SK-N-SH treated with all-trans-retinoic acid at 6 μM for 48 hours (cell line): ENCODE results near the gene TMEM94.

Source experiments
- ARNTL ChIP-seq: fragments of 450-650 bp; formaldehyde crosslinking; IDR thresholded peaks from 2 replicates; pipeline ENCODE4 v1.5.0; 2020; ENCODE audit warnings: low read depth, mild to moderate bottlenecking, moderate library complexity, borderline replicate concordance
- CREB5 ChIP-seq: fragments of 250-450 bp; sonication (Bioruptor Pico); IDR thresholded peaks from 2 replicates; pipeline ENCODE4 v1.5.1; 2020; ENCODE audit warnings: low read depth, mild to moderate bottlenecking, moderate library complexity
- CSRNP3 ChIP-seq: fragments of 250-450 bp; sonication (Bioruptor Pico); IDR thresholded peaks from 2 replicates; pipeline ENCODE4 v1.5.1; 2021; ENCODE audit warnings: mild to moderate bottlenecking, moderate library complexity
- GLIS3 ChIP-seq: fragments of 250-450 bp; sonication (Bioruptor Pico); IDR thresholded peaks from 2 replicates; pipeline ENCODE4 v1.5.0; 2020; ENCODE audit warnings: mild to moderate bottlenecking, moderate library complexity
- ISL1 ChIP-seq: fragments of 250-450 bp; sonication (Bioruptor Pico); IDR thresholded peaks from 2 replicates; pipeline ENCODE4 v2.1.2; 2022; ENCODE audit warnings: mild to moderate bottlenecking, moderate library complexity
- PATZ1 ChIP-seq: fragments of 250-450 bp; sonication (Bioruptor Pico); IDR thresholded peaks from 2 replicates; pipeline ENCODE4 v1.8.0; 2020; ENCODE audit warnings: mild to moderate bottlenecking, moderate library complexity, borderline replicate concordance
- PPARA ChIP-seq: fragments of 250-450 bp; sonication (Bioruptor Pico); IDR thresholded peaks from 2 replicates; pipeline ENCODE4 v1.5.0; 2020; ENCODE audit warnings: mild to moderate bottlenecking, borderline replicate concordance
- RARB ChIP-seq: fragments of 250-450 bp; sonication (Bioruptor Pico); IDR thresholded peaks from 2 replicates; pipeline ENCODE4 v1.8.0; 2021; ENCODE audit warnings: mild to moderate bottlenecking, moderate library complexity
- SNAI2 ChIP-seq: fragments of 250-450 bp; sonication (Bioruptor Pico); IDR thresholded peaks from 2 replicates; pipeline ENCODE4 v1.5.0; 2020; ENCODE audit warnings: mild to moderate bottlenecking, moderate library complexity
- TCF4 ChIP-seq: fragments of 250-450 bp; sonication (Bioruptor Pico); IDR thresholded peaks from 2 replicates; pipeline ENCODE4 v1.8.0; 2021; ENCODE audit warnings: mild to moderate bottlenecking, moderate library complexity, borderline replicate concordance
- TOX ChIP-seq: fragments of 250-450 bp; sonication (Bioruptor Pico); IDR thresholded peaks from 2 replicates; pipeline ENCODE4 v1.8.0; 2021; ENCODE audit warnings: mild to moderate bottlenecking, moderate library complexity, borderline replicate concordance
- ZFP3 ChIP-seq: fragments of 250-450 bp; sonication (Bioruptor Pico); IDR thresholded peaks from 2 replicates; pipeline ENCODE4 v1.5.0; 2020; ENCODE audit warnings: mild to moderate bottlenecking, moderate library complexity
- ZFP30 ChIP-seq: fragments of 450-650 bp; formaldehyde crosslinking; IDR thresholded peaks from 2 replicates; pipeline ENCODE4 v1.5.0; 2022; ENCODE audit warnings: mild to moderate bottlenecking, moderate library complexity

GRCh38 chr17:75535119-75535537 is 78.7 kb downstream of the TMEM94 start:
- TF ChIP-seq CREB5 (CRISPR knock-in tag): no peak
- no peak for TF ChIP-seq RARB (CRISPR knock-in tag)
- no peak for TF ChIP-seq ZFP30
- TF ChIP-seq CSRNP3 (CRISPR knock-in tag): no peak
- TF ChIP-seq TCF4: no peak
- no peak for TF ChIP-seq GLIS3 (CRISPR knock-in tag)
- no peak for TF ChIP-seq ISL1 (CRISPR knock-in tag)
- no peak for TF ChIP-seq SNAI2 (CRISPR knock-in tag)
- no peak for TF ChIP-seq ZFP3 (CRISPR knock-in tag)
- no peak for TF ChIP-seq PATZ1
- TF ChIP-seq TOX (CRISPR knock-in tag): no peak
- TF ChIP-seq ARNTL (CRISPR knock-in tag): no peak
- no peak for TF ChIP-seq PPARA (CRISPR knock-in tag)
